ENCODE measurements around the gene DCST1. TPM values are rescaled to one million over a fixed set of nuclear protein-coding genes. Genes with fewer than 3 reads are reported as not detected.

Gene DCST1
- total RNA-seq, 1 experiment from 2014 or later: 0.15 TPM

GRCh38 chr1:155006601-155007101, 27.0 kb upstream of the DCST1 start (continued):
- TF ChIP-seq ZSCAN18 (CRISPR knock-in tag; IDR thresholded peaks at IDR 0.05) (no peak), TEAD1 (CRISPR knock-in tag; IDR thresholded peaks at IDR 0.05) (no peak), EMX1 (CRISPR knock-in tag; IDR thresholded peaks at IDR 0.05) (no peak), ELF4 (CRISPR knock-in tag; IDR thresholded peaks at IDR 0.05; ENCODE audit: low read depth) (no peak), HMGXB4 (CRISPR knock-in tag; IDR thresholded peaks at IDR 0.05) (no peak), ZNF416 (CRISPR knock-in tag; IDR thresholded peaks at IDR 0.05) (no peak), ATF1 (CRISPR knock-in tag; IDR thresholded peaks at IDR 0.05) (no peak), ZNF263 (CRISPR knock-in tag; IDR thresholded peaks at IDR 0.05; ENCODE audit: low read depth) (no peak), SOX15 (CRISPR knock-in tag; IDR thresholded peaks at IDR 0.05) (no peak), ATF6 (CRISPR knock-in tag; IDR thresholded peaks at IDR 0.05) (no peak), ESRRA (CRISPR knock-in tag; IDR thresholded peaks at IDR 0.05; ENCODE audit: borderline replicate concordance) (no peak), OVOL2 (CRISPR knock-in tag; IDR thresholded peaks at IDR 0.05; ENCODE audit: borderline replicate concordance) (no peak), SP1 (CRISPR knock-in tag; conservative IDR thresholded peaks at IDR 0.05) (no peak), ZBTB21 (CRISPR knock-in tag; IDR thresholded peaks at IDR 0.05; ENCODE audit: borderline replicate concordance) (no peak)

GRCh38 chr1:155007251-155007828, 26.3 kb upstream of the DCST1 start:
- Mint-ChIP-seq H3K4me3 (no peak overlapping the region), H3K36me3 (no peaks in the 10 kb centered on the region), H3K27ac (no peak overlapping the region), H3K4me1 (peaks cover 50% of the 10 kb centered on the region), H3K9me3 (no peaks in the 10 kb centered on the region), H3K27me3 (ENCODE audit: low read depth) (no peaks in the 10 kb centered on the region)
- no peak for ATAC-seq
- POLR2A ChIA-PET: interaction anchor here (0.5 to 1.7 kb wide), 6 partner anchors 7 to 74 kb away, joined by 3 to 7 read pairs (median 4); partner anchors contain the start of genes FLAD1 and SHC1
- no peak for TF ChIP-seq ATF6 (CRISPR knock-in tag; IDR thresholded peaks at IDR 0.05)
- TF ChIP-seq ERG (CRISPR knock-in tag; IDR thresholded peaks at IDR 0.05): no peak
- no peak for TF ChIP-seq ZNF416 (CRISPR knock-in tag; IDR thresholded peaks at IDR 0.05)
- no peak for TF ChIP-seq RELA (CRISPR knock-in tag; IDR thresholded peaks at IDR 0.05; ENCODE audit: borderline replicate concordance)
- TF ChIP-seq ZNF425 (CRISPR knock-in tag; conservative IDR thresholded peaks at IDR 0.05): no peak
- no peak for TF ChIP-seq GRHL2 (CRISPR knock-in tag; IDR thresholded peaks at IDR 0.05; ENCODE audit: insufficient replicate concordance, severe bottlenecking)
- TF ChIP-seq USF2 (CRISPR knock-in tag; IDR thresholded peaks at IDR 0.05): no peak
- no peak for DNase-seq (ENCODE audit: low spot score)
- CTCF ChIA-PET: interaction anchor here (0.9 to 4.3 kb wide), 16 partner anchors 8 to 186 kb away, joined by 3 to 58 read pairs (median 6); partner anchors contain the start of genes ADAM15, KRTCAP2 and PBXIP1
